ENCODE data around the gene ARPC1B.
"Not testable (repeated sequence)": the region's sequence is repeated elsewhere in the genome, so short reads cannot be mapped to it uniquely, and the experiment has no call there.

The ARPC1B gene

GRCh38 chr7:99369767-99370391 lies 4.7 kb upstream of the ARPC1B start:
- no peak for DNase-seq

GRCh38 chr7:99371376-99371920 lies 3.1 kb upstream of the ARPC1B start:
- DNase-seq: no peak

GRCh38 chr7:99372275-99373090 lies 2.0 kb upstream of the ARPC1B start:
- DNase-seq: no peak

- DNase-seq: no peak
Observed at GRCh38 chr7:99373091-99374066, 1.2 kb upstream of the ARPC1B start.

GRCh38 chr7:99375070-99375807 lies 709 bp downstream of the ARPC1B start:
- no peak for DNase-seq

GRCh38 chr7:99379043-99379577 lies 4.6 kb downstream of the ARPC1B start:
- DNase-seq: no peak

GRCh38 chr7:99379693-99380031 lies 5.1 kb downstream of the ARPC1B start:
- DNase-seq: not testable (repeated sequence)

- no peak for DNase-seq
Observed at GRCh38 chr7:99380032-99380822, 5.7 kb downstream of the ARPC1B start.

- DNase-seq: no peak
Observed at GRCh38 chr7:99380823-99381663, 6.5 kb downstream of the ARPC1B start.

- DNase-seq: no peak
Observed at GRCh38 chr7:99381664-99382075, 7.1 kb downstream of the ARPC1B start.

GRCh38 chr7:99383203-99383602 lies 8.7 kb downstream of the ARPC1B start:
- no peak for DNase-seq

GRCh38 chr7:99383791-99384370 lies 9.4 kb downstream of the ARPC1B start:
- DNase-seq: no peak

- DNase-seq: no peak
Observed at GRCh38 chr7:99384523-99384922, 10.0 kb downstream of the ARPC1B start.

GRCh38 chr7:99385564-99385963 lies 11.0 kb downstream of the ARPC1B start:
- DNase-seq: no peak

- DNase-seq: no peak
Observed at GRCh38 chr7:99386584-99387238, 12.2 kb downstream of the ARPC1B start.

- not testable (repeated sequence) for DNase-seq
Observed at GRCh38 chr7:99387239-99387635, 12.7 kb downstream of the ARPC1B start.

GRCh38 chr7:99387912-99388311 lies 13.4 kb downstream of the ARPC1B start:
- no peak for DNase-seq

GRCh38 chr7:99389772-99390171 lies 15.2 kb downstream of the ARPC1B start:
- DNase-seq: no peak

- no peak for DNase-seq
Observed at GRCh38 chr7:99390941-99391602, 16.5 kb downstream of the ARPC1B start.

Data from NCI-H1048 (cell line).